ENCODE measurements around the gene GALK2.

The GALK2 gene

GRCh38 chr15:49179433-49180190 lies 9.6 kb downstream of the GALK2 start:
- TF ChIP-seq REST (IDR thresholded peaks at IDR 0.05; ENCODE audit: insufficient read depth in 1 of 2, low read depth in 2 of 2, low read length in 2 of 2) (no peak), SIN3A (IDR thresholded peaks at IDR 0.05; ENCODE audit: borderline replicate concordance, insufficient read depth, low read length) (no peak), POLR2AphosphoS5 (IDR thresholded peaks at IDR 0.05; ENCODE audit: low read depth, low read length) (no peak), FOXP2 (optimal IDR thresholded peaks at IDR 0.05; ENCODE audit: borderline replicate concordance, extremely low read depth, extremely low read length, insufficient read depth) (no peak), TAF1 (IDR thresholded peaks at IDR 0.05; ENCODE audit: borderline replicate concordance, insufficient read depth, low read length) (no peak)

- TF ChIP-seq REST (IDR thresholded peaks at IDR 0.05; ENCODE audit: insufficient read depth in 1 of 2, low read depth in 2 of 2, low read length in 2 of 2) (no peak), POLR2AphosphoS5 (IDR thresholded peaks at IDR 0.05; ENCODE audit: low read depth, low read length) (no peak), TAF1 (IDR thresholded peaks at IDR 0.05; ENCODE audit: borderline replicate concordance, insufficient read depth, low read length) (no peak), SIN3A (IDR thresholded peaks at IDR 0.05; ENCODE audit: borderline replicate concordance, insufficient read depth, low read length) (no peak), FOXP2 (optimal IDR thresholded peaks at IDR 0.05; ENCODE audit: borderline replicate concordance, extremely low read depth, extremely low read length, insufficient read depth) (no peak)
These were observed 12.1 kb downstream of the GALK2 start for GRCh38 chr15:49182128-49182527.

- no peak for TF ChIP-seq REST (IDR thresholded peaks at IDR 0.05; ENCODE audit: insufficient read depth in 1 of 2, low read depth in 2 of 2, low read length in 2 of 2)
These were observed 15.4 kb downstream of the GALK2 start for GRCh38 chr15:49185473-49185872.

GRCh38 chr15:49187549-49188245 lies 17.6 kb downstream of the GALK2 start:
- TF ChIP-seq TAF1 (IDR thresholded peaks at IDR 0.05; ENCODE audit: borderline replicate concordance, insufficient read depth, low read length), result no peak
- TF ChIP-seq FOXP2 (optimal IDR thresholded peaks at IDR 0.05; ENCODE audit: borderline replicate concordance, extremely low read depth, extremely low read length, insufficient read depth), result no peak
- no peak for TF ChIP-seq POLR2AphosphoS5 (IDR thresholded peaks at IDR 0.05; ENCODE audit: low read depth, low read length)
- TF ChIP-seq SIN3A (IDR thresholded peaks at IDR 0.05; ENCODE audit: borderline replicate concordance, insufficient read depth, low read length), result no peak
- no peak for TF ChIP-seq REST (IDR thresholded peaks at IDR 0.05; ENCODE audit: insufficient read depth in 1 of 2, low read depth in 2 of 2, low read length in 2 of 2)
